GM19328 (cell line): Measurements from ENCODE around the gene DDX4.
"Not testable (repeated sequence)": the region's sequence is repeated elsewhere in the genome, so short reads cannot be mapped to it uniquely, and the experiment has no call there.

Experiments used
- ATAC-seq: cut with Tn5 transposase; IDR thresholded peaks from one replicate; pipeline ENCODE4 v1.9.1; 2021; ENCODE audit warnings: mild to moderate bottlenecking, moderate library complexity; ENCODE audit not compliant: unreplicated experiment

Gene DDX4

GRCh38 chr5:55737793-55738192, at the start of gene DDX4:
Gene DDX4, plus strand, starts transcription at chr5:55738061. Its CDS starts 903 bp downstream, at chr5:55738964.
- no peak for ATAC-seq

GRCh38 chr5:55691265-55692105, 46.4 kb upstream of the DDX4 start:
- ATAC-seq: no peak

GRCh38 chr5:55692106-55692417, 45.8 kb upstream of the DDX4 start:
- no peak for ATAC-seq

GRCh38 chr5:55692509-55692908, 45.4 kb upstream of the DDX4 start:
- ATAC-seq: no peak

- ATAC-seq: no peak
Observed at GRCh38 chr5:55694152-55694830, 43.6 kb upstream of the DDX4 start.

- not testable (repeated sequence) for ATAC-seq
Observed at GRCh38 chr5:55696704-55697103, 41.2 kb upstream of the DDX4 start.

GRCh38 chr5:55699041-55699688, 38.7 kb upstream of the DDX4 start:
- no peak for ATAC-seq

GRCh38 chr5:55700745-55701144, 37.1 kb upstream of the DDX4 start:
- no peak for ATAC-seq

- ATAC-seq: no peak
Observed at GRCh38 chr5:55701462-55702103, 36.3 kb upstream of the DDX4 start.

- no peak for ATAC-seq
Observed at GRCh38 chr5:55702598-55703345, 35.1 kb upstream of the DDX4 start.

GRCh38 chr5:55706230-55706629, 31.6 kb upstream of the DDX4 start:
- no peak for ATAC-seq

GRCh38 chr5:55708732-55709131, 29.1 kb upstream of the DDX4 start:
- no peak for ATAC-seq

GRCh38 chr5:55711507-55712022, 26.3 kb upstream of the DDX4 start:
- ATAC-seq: no peak

GRCh38 chr5:55712023-55712859, 25.6 kb upstream of the DDX4 start, which contains the start of gene SLC38A9:
Gene SLC38A9, minus strand, starts transcription at chr5:55712324. Its CDS starts 14,366 bp downstream, at chr5:55697958.
- ATAC-seq: peak; percentile 100

GRCh38 chr5:55713871-55714270, 24.0 kb upstream of the DDX4 start:
- no peak for ATAC-seq

GRCh38 chr5:55714339-55714738, 23.5 kb upstream of the DDX4 start:
- no peak for ATAC-seq

- ATAC-seq: no peak
Observed at GRCh38 chr5:55714749-55715148, 23.1 kb upstream of the DDX4 start.

GRCh38 chr5:55715519-55716078, 22.3 kb upstream of the DDX4 start:
- no peak for ATAC-seq

- ATAC-seq: not testable (repeated sequence)
Observed at GRCh38 chr5:55719026-55719425, 18.8 kb upstream of the DDX4 start.
